Measurements from ENCODE around the gene UTY. TPM values are rescaled to one million over a fixed set of nuclear protein-coding genes. Genes with fewer than 3 reads are reported as not detected.

The UTY gene
- total and polyA plus RNA-seq, 2 of the 8 experiments (the other 6 are each of a cell fraction or from before 2014, with no cell fraction given) = 7.2 to 20.4 TPM

DNA sequence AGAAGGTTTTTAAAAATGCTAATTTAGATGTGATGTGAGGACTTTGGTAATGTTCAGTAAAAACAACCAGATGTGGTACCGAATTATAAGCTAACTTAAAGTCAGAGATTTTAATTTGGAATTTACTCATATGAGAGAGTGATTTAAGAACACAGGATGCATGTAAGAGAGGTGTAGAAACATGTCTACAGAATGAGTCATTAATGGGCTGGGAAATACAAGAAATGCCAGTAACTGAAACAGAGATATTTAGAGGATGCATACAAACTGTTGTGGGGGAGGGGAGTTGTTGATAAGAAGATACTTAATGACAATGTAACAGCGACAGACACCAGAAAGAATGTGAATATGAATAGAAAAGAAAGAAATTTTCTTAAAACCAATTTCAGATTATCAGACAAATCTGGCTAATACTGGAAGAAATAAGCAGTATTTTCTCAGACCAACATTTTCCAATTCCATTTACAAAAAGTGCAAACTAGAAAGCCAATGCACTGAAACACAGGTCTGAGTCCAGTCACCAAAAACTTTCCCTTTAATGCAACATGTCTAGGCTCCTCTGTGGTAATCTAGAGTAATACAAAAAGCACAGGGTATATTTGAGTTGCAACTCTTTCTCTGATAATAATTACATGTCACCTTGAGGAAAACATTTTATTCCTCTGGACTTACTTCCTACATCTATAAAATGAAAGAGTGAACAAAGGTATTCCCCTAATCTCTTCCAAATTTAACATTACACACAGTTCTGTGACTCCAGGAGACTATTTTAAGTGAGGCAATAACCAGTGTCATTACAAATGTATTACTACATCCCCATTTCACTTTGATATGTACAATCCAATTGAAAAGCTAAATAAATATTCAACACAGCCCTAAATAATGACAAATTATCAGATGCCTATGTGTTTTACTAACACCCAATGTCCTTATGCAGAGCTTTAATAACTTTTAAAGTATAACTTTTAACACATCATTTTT is 117.9 kb downstream of the UTY start:
- no peaks in the 10 kb centered on the region for H3K4me1 ChIP-seq (replicated peaks in 1 of 4; ENCODE audit: control insufficient read depth in 3 of 4, insufficient read depth in 4 of 4, low read length in 3 of 4)
- ChIA-PET POLR2A (ENCODE audit: partially characterized antibody) (no interaction called here), CTCF (ENCODE audit: partially characterized antibody) (interaction anchor here (0.6 to 1.9 kb wide), 2 partner anchors 18 to 436 kb away, joined by 4 to 5 read pairs; no protein-coding TSS in a partner anchor)
- no peak overlapping the region for H3K4ac ChIP-seq (replicated peaks; ENCODE audit: insufficient read length, low read depth, low read length)
- no peak overlapping the region for H2BK20ac ChIP-seq (ENCODE audit: low read length)
- H3K14ac ChIP-seq (ENCODE audit: insufficient read length) = no peak overlapping the region
- no peak for DNase-seq (ENCODE audit: low read depth in 1 of 2, low spot score in 2 of 2)
- H3K27ac ChIP-seq (ENCODE audit: low read depth, low read length) = no peak overlapping the region
- H3K36me3 ChIP-seq (ENCODE audit: control insufficient read depth in 2 of 4, insufficient read depth in 4 of 4, low read length in 3 of 4) = peaks cover 0 to 21% (median 2%) of the 10 kb centered on the region in 4 experiments; a peak in 2 of 8 replicates
- H3K79me2 ChIP-seq (ENCODE audit: control insufficient read depth in 1 of 2, insufficient read depth in 2 of 2, low read length in 2 of 2) = no peaks in the 10 kb centered on the region
- no peak overlapping the region for H4K91ac ChIP-seq (replicated peaks; ENCODE audit: insufficient read length, low read length)
- H3K18ac ChIP-seq (ENCODE audit: extremely low read depth, low read length) = no peak overlapping the region
- TF ChIP-seq SP2 (IDR thresholded peaks at IDR 0.05; ENCODE audit: low read length) (no peak), CHD2 (IDR thresholded peaks at IDR 0.05; ENCODE audit: low read length) (no peak), RAD21 (IDR thresholded peaks at IDR 0.05 in 1 of 2, conservative IDR thresholded peaks at IDR 0.05 in 1 of 2; ENCODE audit: low read depth in 2 of 2, low read length in 2 of 2) (no peak)
- H2BK5ac ChIP-seq (ENCODE audit: low read depth, low read length) = no peak overlapping the region
- WGBS, 2 experiments (ENCODE audit: extremely low coverage in 1 of 2, insufficient coverage in 1 of 2, insufficient read length in 1 of 2, insufficient replicate concordance in 2 of 2, low coverage in 1 of 2, low lambda C conversion rate in 2 of 2, missing lambda C conversion rate in 1 of 2) = 83% methylated on average over 2 of the region's 2 CpGs; no CpG with 5 or more reads in 1 of the 2 experiments
- H4K5ac ChIP-seq (ENCODE audit: insufficient read length, low read depth, low read length) = no peak overlapping the region
- no peak overlapping the region for H3K4me3 ChIP-seq (ENCODE audit: extremely low read depth in 1 of 4, insufficient read depth in 2 of 4, low read depth in 3 of 4, low read length in 4 of 4)
- H3K27me3 ChIP-seq (replicated peaks in 1 of 4; ENCODE audit: control insufficient read depth in 3 of 4, extremely low read depth in 1 of 4, insufficient read depth in 3 of 4, low read length in 3 of 4) = no peaks in the 10 kb centered on the region
- H4K20me1 ChIP-seq (replicated peaks in 1 of 2; ENCODE audit: control insufficient read depth in 1 of 2, insufficient read depth in 2 of 2, low read length in 2 of 2) = no peaks in the 10 kb centered on the region
- H3K4me2 ChIP-seq (ENCODE audit: insufficient read depth in 1 of 2, low read depth in 2 of 2, low read length in 2 of 2) = no peak overlapping the region
- no peak overlapping the region for H3K9ac ChIP-seq (replicated peaks in 1 of 4; ENCODE audit: extremely low read depth in 1 of 4, low read depth in 3 of 4, low read length in 3 of 4)
- H3K9me3 ChIP-seq (ENCODE audit: insufficient read depth in 2 of 2, low read depth in 1 of 2, low read length in 1 of 2) = no peaks in the 10 kb centered on the region
- no peak overlapping the region for H2AK5ac ChIP-seq (ENCODE audit: low read depth, low read length)
- no peaks in the 10 kb centered on the region for H3K79me1 ChIP-seq (ENCODE audit: low read depth, low read length)
- H2BK120ac ChIP-seq (replicated peaks; ENCODE audit: low read depth, low read length) = no peak overlapping the region
- no peak overlapping the region for H2AFZ ChIP-seq (ENCODE audit: low read length)
- FAIRE-seq = no peak
- no peaks in the 10 kb centered on the region for H3K23me2 ChIP-seq (ENCODE audit: low read depth, low read length)
- no peak overlapping the region for H3K56ac ChIP-seq (replicated peaks; ENCODE audit: insufficient read length, low read depth, low read length)
- no peak overlapping the region for H2BK12ac ChIP-seq (ENCODE audit: low read depth, low read length)
- H3K23ac ChIP-seq (ENCODE audit: insufficient read length) = no peak overlapping the region
- H4K8ac ChIP-seq (ENCODE audit: extremely low read depth, insufficient read depth, low read length) = no peak overlapping the region
- no peak overlapping the region for H2BK15ac ChIP-seq (ENCODE audit: low read length)

All from H1 (cell line).